ENCODE measurements around the gene ONECUT3.

ONECUT3 gene

GRCh38 chr19:1765904-1766799, 12.8 kb downstream of the ONECUT3 start (continued):
- TF ChIP-seq ZNF239 (tag by site-specific recombination; IDR thresholded peaks at IDR 0.05) (no peak), ZNF571 (tag by site-specific recombination; IDR thresholded peaks at IDR 0.05) (no peak), ZFHX2 (tag by site-specific recombination; conservative IDR thresholded peaks at IDR 0.05) (peak; percentile 23; the same call in 1 of the 2 replicates), ZBTB21 (tag by site-specific recombination; IDR thresholded peaks at IDR 0.05) (no peak), ZFP41 (tag by site-specific recombination; IDR thresholded peaks at IDR 0.05; ENCODE audit: borderline replicate concordance) (no peak), ZBTB17 (tag by site-specific recombination; IDR thresholded peaks at IDR 0.05) (no peak), ZNF146 (tag by site-specific recombination; IDR thresholded peaks at IDR 0.05) (no peak), ZNF521 (tag by site-specific recombination; IDR thresholded peaks at IDR 0.05) (no peak), ZNF513 (tag by site-specific recombination; IDR thresholded peaks at IDR 0.05) (0 out of 2 replicates have a peak, but pooled peaks have one; percentile 19), ZNF549 (tag by site-specific recombination; IDR thresholded peaks at IDR 0.05) (no peak), ZFP69B (tag by site-specific recombination; IDR thresholded peaks at IDR 0.05) (peak; percentile 93), SP2 (tag by site-specific recombination; IDR thresholded peaks at IDR 0.05) (no peak; the same call in none of the 2 replicates), ATF2 (tag by site-specific recombination; IDR thresholded peaks at IDR 0.05; ENCODE audit: low read depth) (no peak), GFI1B (tag by site-specific recombination; IDR thresholded peaks at IDR 0.05) (no peak), ZNF341 (tag by site-specific recombination; IDR thresholded peaks at IDR 0.05; ENCODE audit: low read depth) (no peak), BCL6B (tag by site-specific recombination; IDR thresholded peaks at IDR 0.05) (no peak), ZNF449 (tag by site-specific recombination; IDR thresholded peaks at IDR 0.05) (no peak), ZNF664 (tag by site-specific recombination; IDR thresholded peaks at IDR 0.05) (no peak), ZNF621 (tag by site-specific recombination; IDR thresholded peaks at IDR 0.05) (no peak), ZBTB44 (tag by site-specific recombination; IDR thresholded peaks at IDR 0.05) (no peak), ZNF112 (tag by site-specific recombination; IDR thresholded peaks at IDR 0.05) (no peak), INSM2 (tag by site-specific recombination; IDR thresholded peaks at IDR 0.05) (no peak), ZNF157 (tag by site-specific recombination; IDR thresholded peaks at IDR 0.05) (no peak), SCRT2 (tag by site-specific recombination; IDR thresholded peaks at IDR 0.05) (no peak), ZNF354C (tag by site-specific recombination; IDR thresholded peaks at IDR 0.05; ENCODE audit: borderline replicate concordance, low read depth) (no peak), ZNF677 (tag by site-specific recombination; IDR thresholded peaks at IDR 0.05) (no peak), ZNF658 (tag by site-specific recombination; IDR thresholded peaks at IDR 0.05) (no peak), ZSCAN18 (tag by site-specific recombination; IDR thresholded peaks at IDR 0.05) (no peak), ZNF585B (tag by site-specific recombination; IDR thresholded peaks at IDR 0.05) (no peak), ZNF311 (tag by site-specific recombination; IDR thresholded peaks at IDR 0.05; ENCODE audit: borderline replicate concordance) (no peak)

Measured in HEK293 (cell line).